Measurements from ENCODE around the gene SLF1. TPM values are rescaled to one million over a fixed set of nuclear protein-coding genes. Genes with fewer than 3 reads are reported as not detected.
"Not testable (repeated sequence)": the region's sequence is repeated elsewhere in the genome, so short reads cannot be mapped to it uniquely, and the experiment has no call there.

Gene SLF1
- total RNA-seq = 8.2 to 9.8 TPM (median 9.4 TPM) in 3 replicates

DNA sequence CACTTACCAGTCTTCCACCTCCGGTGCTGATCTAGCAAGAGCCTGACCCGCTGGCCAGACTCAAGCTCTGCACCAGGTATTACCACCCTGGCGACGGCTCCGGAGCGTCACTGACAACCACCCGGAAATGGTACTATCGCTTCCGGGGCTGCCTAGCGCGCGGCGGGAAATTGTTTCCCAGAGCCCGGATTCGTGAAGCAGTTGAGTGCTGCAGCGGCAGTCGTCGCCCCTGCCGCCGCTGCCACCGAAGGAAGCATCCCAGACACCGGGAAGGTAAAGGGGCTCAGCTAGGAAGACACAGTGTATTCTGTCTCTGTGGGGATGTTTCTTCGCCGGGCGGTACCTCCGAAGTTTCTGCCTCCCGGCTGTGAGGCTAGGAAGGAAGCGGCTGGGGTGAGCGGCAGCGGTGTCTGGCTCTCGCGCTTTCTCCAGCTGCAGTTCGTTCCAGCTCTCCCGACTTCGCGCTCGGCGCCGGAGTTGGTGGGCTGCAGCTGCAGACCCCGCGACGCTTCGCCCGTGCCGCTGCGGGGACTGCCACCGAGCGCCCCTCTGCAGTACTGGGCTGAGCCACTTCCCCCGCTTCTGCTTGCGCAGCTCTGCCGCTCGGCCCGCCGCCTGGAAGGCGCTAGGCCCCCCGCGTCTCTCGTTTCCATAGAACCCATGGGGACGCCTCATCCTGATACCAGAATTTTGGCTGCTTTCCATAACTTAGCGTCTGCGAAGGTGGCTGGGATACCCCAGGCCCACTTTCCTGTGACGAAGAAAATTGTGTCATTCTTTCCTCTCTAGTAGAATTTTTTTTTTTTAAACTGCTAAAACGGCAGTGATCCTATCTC, at the start of gene SLF1, which contains the start of gene KIAA0825:
SLF1 (plus strand) TSS at position 177 of the 836 bp plus-strand sequence. CDS start 10,142 bp downstream, outside the sequence.
KIAA0825 (minus strand) TSS at position 112 of the 836 bp plus-strand sequence. CDS start 81,478 bp downstream, outside the sequence.
- TF ChIP-seq, protein P1, sequence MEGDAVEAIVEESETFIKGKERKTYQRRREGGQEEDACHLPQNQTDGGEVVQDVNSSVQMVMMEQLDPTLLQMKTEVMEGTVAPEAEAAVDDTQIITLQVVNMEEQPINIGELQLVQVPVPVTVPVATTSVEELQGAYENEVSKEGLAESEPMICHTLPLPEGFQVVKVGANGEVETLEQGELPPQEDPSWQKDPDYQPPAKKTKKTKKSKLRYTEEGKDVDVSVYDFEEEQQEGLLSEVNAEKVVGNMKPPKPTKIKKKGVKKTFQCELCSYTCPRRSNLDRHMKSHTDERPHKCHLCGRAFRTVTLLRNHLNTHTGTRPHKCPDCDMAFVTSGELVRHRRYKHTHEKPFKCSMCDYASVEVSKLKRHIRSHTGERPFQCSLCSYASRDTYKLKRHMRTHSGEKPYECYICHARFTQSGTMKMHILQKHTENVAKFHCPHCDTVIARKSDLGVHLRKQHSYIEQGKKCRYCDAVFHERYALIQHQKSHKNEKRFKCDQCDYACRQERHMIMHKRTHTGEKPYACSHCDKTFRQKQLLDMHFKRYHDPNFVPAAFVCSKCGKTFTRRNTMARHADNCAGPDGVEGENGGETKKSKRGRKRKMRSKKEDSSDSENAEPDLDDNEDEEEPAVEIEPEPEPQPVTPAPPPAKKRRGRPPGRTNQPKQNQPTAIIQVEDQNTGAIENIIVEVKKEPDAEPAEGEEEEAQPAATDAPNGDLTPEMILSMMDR (IDR thresholded peaks at IDR 0.05; ENCODE audit: unreplicated experiment) = no peak
- no peaks in the 10 kb centered on the region for H3K36me3 Mint-ChIP-seq

DNA sequence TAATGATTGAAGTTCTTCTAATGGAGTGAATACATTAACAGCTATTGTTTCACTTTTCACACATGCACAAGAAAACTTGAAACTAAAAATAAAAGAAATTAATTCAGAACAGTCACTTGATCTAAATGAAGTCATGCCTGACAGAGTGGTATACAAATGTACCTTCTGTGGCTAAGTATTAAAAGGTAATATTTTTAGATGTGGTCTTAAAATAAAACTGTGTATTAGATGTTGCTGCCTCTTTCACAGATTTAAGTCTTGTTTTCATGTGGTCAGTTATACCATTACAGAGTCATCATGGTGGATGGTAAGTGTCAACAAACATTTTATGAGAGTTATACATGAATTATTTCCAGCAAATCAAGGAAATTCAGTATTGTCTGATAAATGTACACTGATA, 47.1 kb upstream of the SLF1 start:
- Mint-ChIP-seq H3K27ac (no peak overlapping the region), H3K4me1 (no peaks in the 10 kb centered on the region), H3K36me3 (no peaks in the 10 kb centered on the region), H3K4me3 (no peak overlapping the region), H3K27me3 (ENCODE audit: low read depth) (no peaks in the 10 kb centered on the region), H3K9me3 (no peaks in the 10 kb centered on the region)
- DNase-seq (ENCODE audit: low spot score in 2 of 2, unreplicated experiment in 2 of 2) = no peak
- TF ChIP-seq, protein P1 (IDR thresholded peaks at IDR 0.05; ENCODE audit: unreplicated experiment) = no peak

More for the DNA sequence above, at the start of gene SLF1, which contains the start of gene KIAA0825:
- DNase-seq (ENCODE audit: low spot score in 2 of 2, unreplicated experiment in 2 of 2) = peak; percentile 68 to 88
- H3K9me3 Mint-ChIP-seq = no peaks in the 10 kb centered on the region
- peak within 1 kb of the TSS; percentile 92 for H3K4me3 Mint-ChIP-seq
- H3K27me3 Mint-ChIP-seq (ENCODE audit: low read depth) = no peaks in the 10 kb centered on the region
- H3K27ac Mint-ChIP-seq = peak within 1 kb of the TSS; percentile 97
- peaks cover 22% of the 10 kb centered on the region for H3K4me1 Mint-ChIP-seq

DNA sequence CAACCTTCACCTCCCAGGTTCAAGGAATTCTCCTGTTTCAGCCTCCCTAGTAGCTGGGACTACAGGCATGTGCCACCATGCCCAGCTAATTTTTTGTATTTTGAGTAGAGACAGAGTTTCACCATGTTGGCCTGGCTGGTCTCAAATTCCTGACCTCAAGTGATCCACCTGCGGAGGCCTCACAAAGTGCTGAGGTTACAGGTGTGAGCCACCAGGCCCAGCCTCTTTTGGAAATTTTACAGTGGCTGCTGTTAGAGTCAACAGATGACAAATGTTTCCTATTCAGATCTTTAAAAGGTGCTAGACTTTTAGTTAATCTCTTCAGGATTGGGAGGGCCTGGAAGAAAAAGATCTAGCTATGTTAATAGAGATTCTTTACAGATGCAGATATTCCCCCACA, 45.1 kb upstream of the SLF1 start:
- H3K4me3 Mint-ChIP-seq; H3K4me1 Mint-ChIP-seq; H3K27me3 Mint-ChIP-seq (ENCODE audit: low read depth); H3K9me3 Mint-ChIP-seq; H3K36me3 Mint-ChIP-seq; DNase-seq (ENCODE audit: low spot score in 2 of 2, unreplicated experiment in 2 of 2); H3K27ac Mint-ChIP-seq: not testable (repeated sequence)

DNA sequence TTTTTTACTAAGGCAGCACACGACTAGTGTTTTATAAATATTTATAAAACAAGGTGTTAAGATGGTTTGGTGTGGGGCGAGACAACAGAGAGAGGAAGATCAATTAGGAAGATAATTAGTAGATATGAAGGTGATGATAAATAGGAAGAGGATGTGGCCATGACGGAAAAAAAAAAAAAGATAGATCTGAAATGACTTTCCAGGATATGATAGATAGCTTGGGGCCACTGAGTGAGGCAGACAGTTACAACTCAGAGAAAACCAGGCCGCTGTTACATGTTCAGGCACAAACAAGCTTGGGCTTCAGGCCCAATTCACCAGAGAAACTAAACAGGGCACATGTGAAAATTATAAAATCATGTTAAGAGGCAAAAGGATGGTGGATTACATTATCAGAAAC, 43.3 kb upstream of the SLF1 start:
- H3K36me3 Mint-ChIP-seq = no peaks in the 10 kb centered on the region
- no peaks in the 10 kb centered on the region for H3K9me3 Mint-ChIP-seq
- no peak overlapping the region for H3K27ac Mint-ChIP-seq
- no peaks in the 10 kb centered on the region for H3K4me1 Mint-ChIP-seq
- H3K4me3 Mint-ChIP-seq = no peak overlapping the region
- TF ChIP-seq, protein P1 (IDR thresholded peaks at IDR 0.05; ENCODE audit: unreplicated experiment) = no peak
- DNase-seq (ENCODE audit: low spot score in 2 of 2, unreplicated experiment in 2 of 2) = no peak
- no peaks in the 10 kb centered on the region for H3K27me3 Mint-ChIP-seq (ENCODE audit: low read depth)

DNA sequence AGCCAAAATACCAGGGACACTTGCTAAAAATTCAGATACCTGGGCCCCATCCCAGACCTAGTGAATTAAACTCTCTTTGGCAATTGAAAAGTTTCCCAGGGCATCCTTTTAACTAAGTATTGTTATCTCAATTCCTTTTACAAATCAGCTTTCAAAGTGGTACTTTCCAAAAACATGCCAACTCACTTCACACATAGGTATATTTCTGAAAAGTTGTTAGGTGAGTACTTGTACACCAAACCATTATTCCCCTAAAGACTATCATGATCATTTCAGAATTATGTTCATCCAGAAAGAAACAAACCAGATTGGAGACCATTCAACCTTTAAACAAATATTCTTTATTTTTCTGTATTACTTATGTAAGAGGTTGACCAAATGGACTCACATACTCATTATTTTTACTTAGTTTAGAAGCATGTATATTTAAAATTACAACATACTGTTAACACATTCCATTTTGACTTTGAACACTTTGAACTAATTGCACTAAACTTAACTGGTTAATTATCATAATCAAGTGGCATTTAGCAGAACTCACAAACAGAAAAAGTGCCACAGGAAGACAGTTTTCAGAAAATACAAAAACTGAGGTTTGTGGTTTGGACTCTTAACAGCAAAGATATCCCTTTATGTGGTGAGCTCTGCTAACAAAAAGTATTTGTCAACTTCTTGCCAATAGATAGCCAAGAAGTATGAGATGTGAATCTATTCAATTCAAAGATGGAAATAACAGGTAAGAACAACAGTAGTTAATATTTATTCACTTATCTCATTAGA, 40.8 kb upstream of the SLF1 start:
- TF ChIP-seq, protein P1 (IDR thresholded peaks at IDR 0.05; ENCODE audit: unreplicated experiment) = no peak
- Mint-ChIP-seq H3K4me3 (no peak overlapping the region), H3K36me3 (no peaks in the 10 kb centered on the region), H3K4me1 (peaks cover 6% of the 10 kb centered on the region), H3K27ac (no peak overlapping the region), H3K9me3 (no peaks in the 10 kb centered on the region), H3K27me3 (ENCODE audit: low read depth) (no peaks in the 10 kb centered on the region)
- no peak for DNase-seq (ENCODE audit: low spot score in 2 of 2, unreplicated experiment in 2 of 2)
